GM21528 (cell line): ENCODE data around the gene SSBP2.
A peak's percentile ranks its signal among the peaks of the same experiment; 100 is the strongest.
"Not testable (repeated sequence)": the region's sequence is repeated elsewhere in the genome, so short reads cannot be mapped to it uniquely, and the experiment has no call there.

ENCODE experiments used
- ATAC-seq: cut with Tn5 transposase; IDR thresholded peaks from one replicate; pipeline ENCODE4 v1.9.1; 2021; ENCODE audit warnings: mild to moderate bottlenecking, moderate library complexity; ENCODE audit not compliant: unreplicated experiment, low FRiP score

The SSBP2 gene

GRCh38 chr5:81685471-81685870, 65.4 kb downstream of the SSBP2 start:
- no peak for ATAC-seq

DNA sequence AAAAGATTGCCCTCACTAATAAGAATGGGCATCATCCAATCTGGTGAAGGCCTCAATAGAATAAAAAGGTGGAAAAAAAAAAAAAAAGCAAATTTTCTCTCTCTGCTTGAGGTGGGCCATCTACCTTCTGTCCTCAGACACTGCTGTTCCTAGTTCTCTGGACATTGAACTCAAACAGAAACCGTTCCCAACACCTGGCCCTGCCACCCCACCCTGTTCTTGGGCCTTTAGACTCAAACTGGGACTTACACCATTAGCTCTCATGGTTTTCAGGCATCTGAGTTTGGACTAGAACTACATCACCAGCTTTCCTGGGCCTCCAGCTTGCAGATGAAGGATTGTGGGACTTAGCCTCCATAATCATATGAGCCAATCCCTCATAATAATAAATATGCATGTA, 71.0 kb downstream of the SSBP2 start:
- ATAC-seq: no peak

DNA sequence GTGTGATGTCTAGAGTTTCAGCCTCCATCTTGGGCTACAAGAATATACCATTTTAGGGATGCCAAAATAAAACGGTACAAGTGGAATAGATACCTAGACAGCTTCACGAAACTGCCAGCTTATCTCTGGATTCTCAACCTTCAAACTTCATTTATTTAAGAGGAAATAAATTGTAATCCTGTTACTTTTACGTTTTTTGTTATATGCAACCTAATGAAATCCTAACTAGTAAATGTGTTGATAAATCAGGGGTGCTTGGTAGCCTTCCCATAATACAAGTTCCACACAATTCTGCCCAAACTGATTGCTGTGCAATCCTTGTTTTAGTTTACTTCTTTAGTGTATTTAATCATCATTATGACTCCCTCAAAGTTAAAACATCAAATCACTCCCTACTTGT, 75.5 kb downstream of the SSBP2 start:
- ATAC-seq: no peak

DNA sequence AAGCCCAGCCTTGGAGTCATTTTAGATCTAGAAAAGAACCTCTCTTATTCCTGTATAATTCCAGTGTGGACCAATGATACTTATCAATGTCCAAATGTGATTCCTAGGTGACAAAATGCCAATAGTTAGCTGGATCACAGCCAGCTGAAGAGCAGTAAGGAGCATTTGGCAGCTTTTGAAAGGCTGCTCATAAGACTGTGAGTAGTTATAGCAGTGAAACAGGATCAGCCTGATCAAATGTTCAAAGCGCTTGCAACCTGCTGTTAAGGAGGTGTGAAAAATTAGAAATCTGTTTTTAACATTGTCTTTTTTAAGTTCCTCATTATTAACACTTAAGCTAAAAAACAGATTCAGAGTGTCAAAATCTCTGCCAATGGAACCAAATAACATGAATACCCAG, 85.1 kb downstream of the SSBP2 start:
- ATAC-seq: no peak

GRCh38 chr5:81660624-81661023, 90.3 kb downstream of the SSBP2 start:
- not testable (repeated sequence) for ATAC-seq

- ATAC-seq: no peak
These were observed 93.5 kb downstream of the SSBP2 start for GRCh38 chr5:81657386-81657785.

DNA sequence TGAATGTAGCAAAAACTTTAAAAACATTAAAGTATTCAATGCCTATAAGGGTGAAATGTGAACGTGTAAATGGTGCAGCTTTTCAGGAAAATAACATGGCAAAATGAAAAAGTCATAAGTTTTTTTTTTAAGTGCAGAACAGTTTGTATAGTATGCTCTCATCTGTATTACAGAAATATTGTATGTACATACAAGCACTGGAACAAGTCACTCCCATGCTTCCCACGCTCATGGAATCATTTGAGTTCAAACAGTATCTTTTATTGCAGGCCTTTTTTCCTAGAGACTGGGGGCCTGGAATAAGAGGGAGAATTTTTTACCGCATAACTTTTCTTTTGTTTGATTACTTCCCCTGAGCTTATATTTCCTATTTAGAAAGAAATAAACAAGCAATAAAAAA, 94.1 kb downstream of the SSBP2 start:
- ATAC-seq: no peak

GRCh38 chr5:81650987-81651386, 99.9 kb downstream of the SSBP2 start:
- no peak for ATAC-seq

DNA sequence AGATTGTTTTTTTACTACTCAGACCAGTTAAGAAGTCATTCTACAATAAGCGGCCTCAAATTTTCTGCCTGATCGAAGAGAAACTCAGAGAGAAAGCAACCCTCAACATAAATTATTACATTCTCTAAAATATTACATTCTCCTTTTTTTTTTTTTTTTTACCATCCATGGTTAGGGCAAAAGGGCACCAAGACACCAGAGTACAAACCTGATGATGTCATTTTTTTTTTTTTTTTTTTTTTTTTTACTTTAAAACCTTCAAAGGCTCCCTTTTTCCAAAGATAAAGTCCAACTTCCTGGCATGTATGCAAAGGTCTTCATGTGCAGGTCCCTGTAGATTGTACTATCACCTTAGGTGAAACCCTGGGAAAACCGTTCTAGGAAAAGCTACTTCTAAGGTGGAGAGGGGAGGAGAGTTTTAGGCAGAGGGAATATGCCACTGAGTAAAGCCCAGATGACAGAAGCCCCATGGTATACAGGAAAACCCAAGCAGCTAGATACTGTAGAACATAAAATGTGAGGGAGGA, 104.4 kb downstream of the SSBP2 start:
- ATAC-seq: no peak

DNA sequence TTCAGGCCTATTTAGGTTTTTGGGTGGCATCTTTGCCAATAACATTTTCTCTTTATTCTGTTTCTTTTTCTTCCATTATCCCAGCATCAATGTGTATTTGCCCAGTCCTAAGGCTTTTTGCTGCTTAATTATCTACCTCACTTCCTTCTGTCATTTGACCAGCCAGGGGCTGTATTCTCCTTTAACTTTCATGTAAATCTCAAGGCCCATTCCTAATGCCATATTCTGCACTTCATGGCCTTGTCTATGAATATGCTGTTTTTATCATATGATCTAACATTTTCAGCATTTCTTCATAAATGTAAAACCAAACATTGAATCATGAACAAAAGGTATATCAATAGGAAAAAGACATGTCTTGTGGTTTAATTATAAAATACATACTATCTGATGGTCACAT, 108.7 kb downstream of the SSBP2 start:
- no peak for ATAC-seq

- no peak for ATAC-seq
These were observed 111.3 kb downstream of the SSBP2 start for GRCh38 chr5:81639556-81639955.

DNA sequence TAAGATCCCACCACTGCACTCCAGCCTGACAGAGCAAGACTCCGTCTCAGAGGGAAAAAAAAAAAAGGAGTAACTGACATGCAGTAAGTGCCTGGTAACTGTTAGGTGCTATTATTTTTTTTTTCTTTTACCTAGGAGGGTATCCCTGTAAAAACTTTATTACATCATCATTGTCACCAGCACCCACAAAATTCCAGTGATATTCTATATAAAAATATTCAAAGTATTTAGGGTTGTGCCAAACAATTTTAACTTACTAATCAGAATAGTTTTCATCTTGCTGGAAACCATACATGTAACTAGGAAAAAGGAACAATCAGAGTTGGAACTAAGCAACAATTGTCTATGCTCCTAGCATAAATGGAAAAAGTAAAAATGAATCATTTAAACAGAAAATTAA, 112.4 kb downstream of the SSBP2 start:
- no peak for ATAC-seq

- ATAC-seq: no peak
These were observed 117.0 kb downstream of the SSBP2 start for GRCh38 chr5:81633891-81634290.

- ATAC-seq: no peak
These were observed 117.4 kb downstream of the SSBP2 start for GRCh38 chr5:81633471-81633870.

GRCh38 chr5:81632679-81633078, 118.2 kb downstream of the SSBP2 start:
- ATAC-seq: no peak

GRCh38 chr5:81631621-81632020, 119.3 kb downstream of the SSBP2 start:
- no peak for ATAC-seq

- ATAC-seq: peak; percentile 77
These were observed 119.8 kb downstream of the SSBP2 start for GRCh38 chr5:81631124-81631523.

GRCh38 chr5:81630684-81631083, 120.2 kb downstream of the SSBP2 start:
- no peak for ATAC-seq

DNA sequence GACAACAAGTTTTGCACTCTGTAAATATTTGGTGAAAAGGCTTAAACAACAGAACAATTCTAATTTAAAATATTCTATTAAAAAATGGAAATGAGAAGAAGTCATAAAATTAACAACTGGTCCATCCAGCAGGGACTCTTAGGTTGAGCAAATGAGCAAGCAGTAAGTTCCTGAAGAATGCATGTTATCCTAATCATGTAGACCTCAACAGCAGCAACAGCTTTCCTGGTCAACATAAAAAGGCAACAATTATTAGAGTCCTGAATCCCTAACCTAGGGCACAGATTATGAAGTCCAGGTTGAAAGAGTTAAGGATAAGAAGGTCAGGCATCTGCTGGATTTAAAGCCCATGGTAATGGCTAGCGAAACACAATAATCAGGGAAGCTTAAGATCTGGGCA, 120.9 kb downstream of the SSBP2 start:
- no peak for ATAC-seq

DNA sequence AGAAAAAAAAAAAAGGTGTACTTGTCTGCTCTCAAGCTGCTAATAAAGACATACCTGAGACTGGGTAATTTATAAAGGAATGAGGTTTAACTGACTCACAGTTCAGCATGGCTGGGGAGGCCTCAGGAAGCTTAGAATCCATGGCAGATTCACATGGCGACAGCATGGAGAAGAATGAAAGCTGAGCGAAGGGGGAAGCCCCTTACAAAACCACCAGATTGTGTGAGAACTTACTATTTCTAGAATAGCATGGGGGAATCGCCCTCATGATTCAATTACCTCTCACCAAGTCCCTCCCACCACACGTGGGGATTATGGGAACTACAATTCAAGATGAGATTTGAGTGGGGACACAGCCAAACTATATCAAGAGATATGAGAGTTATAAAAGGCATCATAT, 122.8 kb downstream of the SSBP2 start:
- ATAC-seq: not testable (repeated sequence)

DNA sequence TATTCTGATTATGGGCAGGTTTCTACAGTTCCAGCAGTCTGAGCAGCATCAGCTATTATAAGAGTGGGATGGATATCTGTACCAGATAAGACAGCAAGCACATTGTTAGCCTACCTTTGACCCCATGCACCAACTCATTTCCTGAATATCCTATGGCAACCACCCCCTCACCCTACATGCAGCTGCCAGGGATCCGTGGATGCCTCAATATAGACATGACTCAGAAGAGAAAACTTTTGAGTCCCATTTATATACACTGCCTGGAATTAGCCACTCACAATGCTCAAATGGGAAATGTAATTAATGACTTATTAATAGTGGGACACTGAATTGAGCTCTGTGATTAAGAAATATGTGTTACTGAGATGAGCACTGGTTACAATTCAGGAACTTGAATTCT, 124.4 kb downstream of the SSBP2 start:
- no peak for ATAC-seq

DNA sequence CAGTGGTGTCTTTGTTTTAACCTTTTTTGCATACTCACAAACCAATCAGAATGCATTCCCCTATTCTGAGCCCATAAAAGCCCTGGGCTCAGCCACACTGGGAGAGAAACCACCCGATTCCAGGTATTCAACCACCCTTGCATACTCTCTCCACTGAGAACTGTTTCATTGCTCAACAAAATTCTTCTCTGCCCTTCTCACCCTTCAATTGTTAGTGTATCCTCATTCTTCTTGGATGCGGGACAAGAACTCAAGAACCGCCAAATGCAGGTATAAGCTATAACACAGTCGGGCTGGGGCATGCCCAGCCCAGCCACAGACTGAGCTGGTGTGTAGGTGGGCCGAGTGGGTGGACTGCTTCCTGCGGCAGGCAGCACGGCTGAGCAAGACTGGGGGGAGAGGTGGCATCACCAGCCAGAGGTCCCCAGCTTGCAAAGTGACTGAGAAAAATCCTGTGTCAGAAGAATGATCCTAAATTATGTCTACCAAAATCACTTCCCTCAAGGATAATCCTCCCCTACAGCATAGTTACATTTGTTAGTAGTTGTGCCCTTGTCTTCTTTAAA, 141.0 kb downstream of the SSBP2 start:
- no peak for ATAC-seq

DNA sequence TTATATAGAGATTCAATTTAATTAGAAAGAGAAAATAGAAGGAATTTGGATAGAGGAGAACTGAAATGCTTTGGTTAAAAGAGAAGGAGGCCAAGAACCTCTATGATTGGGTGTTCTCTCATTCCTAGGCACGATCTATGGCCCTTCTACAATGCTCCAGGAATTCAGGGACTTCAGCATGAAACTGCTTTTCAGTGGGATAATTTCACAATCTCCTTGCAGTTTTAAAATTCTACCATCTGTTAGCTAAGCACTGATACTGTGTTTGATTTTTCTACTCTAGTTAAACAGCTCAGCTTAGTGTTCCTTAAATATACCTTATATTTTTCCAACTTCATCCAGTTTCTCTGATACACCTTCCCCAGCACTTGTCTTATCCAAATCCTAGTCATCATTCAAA, 141.9 kb downstream of the SSBP2 start:
- no peak for ATAC-seq
